HG03439 (cell line): Measurements from ENCODE around the gene C1orf146.
"Not testable (repeated sequence)": the region's sequence is repeated elsewhere in the genome, so short reads cannot be mapped to it uniquely, and the experiment has no call there.

ENCODE experiments used
- ATAC-seq: cut with Tn5 transposase; IDR thresholded peaks from one replicate; pipeline ENCODE4 v1.9.1; 2021; ENCODE audit warnings: mild to moderate bottlenecking, moderate library complexity; ENCODE audit not compliant: unreplicated experiment

The C1orf146 gene

GRCh38 chr1:92217721-92218120 is at the start of gene C1orf146:
Gene C1orf146 (plus strand): TSS chr1:92217915. CDS start chr1:92231421, 13,506 bp downstream.
- ATAC-seq = no peak

GRCh38 chr1:92168657-92169056 is 49.1 kb upstream of the C1orf146 start:
- no peak for ATAC-seq

GRCh38 chr1:92169214-92170005 is 48.3 kb upstream of the C1orf146 start:
- ATAC-seq = no peak

- ATAC-seq = no peak
Observed at GRCh38 chr1:92184632-92185031, 33.1 kb upstream of the C1orf146 start.

- no peak for ATAC-seq
Observed at GRCh38 chr1:92186081-92186480, 31.6 kb upstream of the C1orf146 start.

- ATAC-seq = no peak
Observed at GRCh38 chr1:92188436-92189255, 29.1 kb upstream of the C1orf146 start.

GRCh38 chr1:92191726-92192125 is 26.0 kb upstream of the C1orf146 start:
- no peak for ATAC-seq

- ATAC-seq = no peak
Observed at GRCh38 chr1:92192246-92192645, 25.5 kb upstream of the C1orf146 start.

GRCh38 chr1:92194511-92194910 is 23.2 kb upstream of the C1orf146 start:
- ATAC-seq = no peak

- ATAC-seq = no peak
Observed at GRCh38 chr1:92201973-92202372, 15.7 kb upstream of the C1orf146 start.

GRCh38 chr1:92203105-92203504 is 14.6 kb upstream of the C1orf146 start:
- no peak for ATAC-seq

GRCh38 chr1:92210701-92211100 is 7.0 kb upstream of the C1orf146 start:
- ATAC-seq = no peak

GRCh38 chr1:92211166-92211565 is 6.5 kb upstream of the C1orf146 start:
- ATAC-seq = no peak

GRCh38 chr1:92218559-92218958 is 844 bp downstream of the C1orf146 start:
- no peak for ATAC-seq

- ATAC-seq = no peak
Observed at GRCh38 chr1:92219028-92219427, 1.3 kb downstream of the C1orf146 start.

GRCh38 chr1:92228401-92228800 is 10.7 kb downstream of the C1orf146 start:
- ATAC-seq = no peak

GRCh38 chr1:92230736-92231135 is 13.0 kb downstream of the C1orf146 start:
- no peak for ATAC-seq

- no peak for ATAC-seq
Observed at GRCh38 chr1:92240034-92240433, 22.3 kb downstream of the C1orf146 start.

- no peak for ATAC-seq
Observed at GRCh38 chr1:92244376-92244775, 26.7 kb downstream of the C1orf146 start.

- ATAC-seq = not testable (repeated sequence)
Observed at GRCh38 chr1:92254714-92255113, 37.0 kb downstream of the C1orf146 start.

- ATAC-seq = no peak
Observed at GRCh38 chr1:92259350-92259749, 41.6 kb downstream of the C1orf146 start.

GRCh38 chr1:92262516-92262915 is 44.8 kb downstream of the C1orf146 start:
- ATAC-seq = no peak
